Erythroblast (primary cell): Measurements from ENCODE around the gene EDA2R.

Experiments used
- GATA1 ChIP-seq: IDR thresholded peaks from 2 replicates; pipeline ENCODE4 v1.6.1; 2011; ENCODE audit warnings: low read depth, mild to moderate bottlenecking, control low read depth, low read length, moderate library complexity
- POLR2A ChIP-seq: IDR thresholded peaks from 2 replicates; pipeline ENCODE4 v1.6.1; 2011; ENCODE audit warnings: mild to moderate bottlenecking, low read length

DNA sequence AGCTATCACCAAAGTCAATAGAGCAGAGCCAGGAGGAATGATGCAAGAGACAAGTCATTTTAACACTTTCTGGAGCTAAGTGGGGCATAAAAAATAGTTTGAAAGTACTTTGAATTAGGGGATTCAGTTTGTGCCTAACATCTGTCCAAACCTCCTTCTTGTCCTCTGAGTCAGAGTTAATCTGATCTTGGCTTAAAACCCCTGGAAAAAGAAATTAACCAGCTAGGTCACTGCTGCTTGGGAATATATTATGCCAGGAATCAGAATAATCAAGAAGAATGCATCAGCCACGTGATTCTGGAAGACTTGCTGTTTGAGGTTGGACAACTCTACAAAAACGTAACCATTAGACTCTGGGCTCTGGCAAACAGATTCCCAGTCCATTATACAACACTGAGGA lies 45.3 kb upstream of the EDA2R start:
- TF ChIP-seq POLR2A (no peak), GATA1 (no peak)
